Stimulated activated CD4-positive, alpha-beta T cell treated with anti-CD3 and anti-CD28 coated beads, Interleukin-2, amount 100 ng/mL, for 24 hours (primary cell): ENCODE data around the gene DUSP14.
"Not testable (repeated sequence)": the region's sequence is repeated elsewhere in the genome, so short reads cannot be mapped to it uniquely, and the experiment has no call there.

ENCODE experiments used
- DNase-seq, 2 donors: peaks; one replicate each; pipeline ENCODE4 v3.0.0-alpha.2; 2020

DUSP14 gene, protein sequence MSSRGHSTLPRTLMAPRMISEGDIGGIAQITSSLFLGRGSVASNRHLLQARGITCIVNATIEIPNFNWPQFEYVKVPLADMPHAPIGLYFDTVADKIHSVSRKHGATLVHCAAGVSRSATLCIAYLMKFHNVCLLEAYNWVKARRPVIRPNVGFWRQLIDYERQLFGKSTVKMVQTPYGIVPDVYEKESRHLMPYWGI

DNA sequence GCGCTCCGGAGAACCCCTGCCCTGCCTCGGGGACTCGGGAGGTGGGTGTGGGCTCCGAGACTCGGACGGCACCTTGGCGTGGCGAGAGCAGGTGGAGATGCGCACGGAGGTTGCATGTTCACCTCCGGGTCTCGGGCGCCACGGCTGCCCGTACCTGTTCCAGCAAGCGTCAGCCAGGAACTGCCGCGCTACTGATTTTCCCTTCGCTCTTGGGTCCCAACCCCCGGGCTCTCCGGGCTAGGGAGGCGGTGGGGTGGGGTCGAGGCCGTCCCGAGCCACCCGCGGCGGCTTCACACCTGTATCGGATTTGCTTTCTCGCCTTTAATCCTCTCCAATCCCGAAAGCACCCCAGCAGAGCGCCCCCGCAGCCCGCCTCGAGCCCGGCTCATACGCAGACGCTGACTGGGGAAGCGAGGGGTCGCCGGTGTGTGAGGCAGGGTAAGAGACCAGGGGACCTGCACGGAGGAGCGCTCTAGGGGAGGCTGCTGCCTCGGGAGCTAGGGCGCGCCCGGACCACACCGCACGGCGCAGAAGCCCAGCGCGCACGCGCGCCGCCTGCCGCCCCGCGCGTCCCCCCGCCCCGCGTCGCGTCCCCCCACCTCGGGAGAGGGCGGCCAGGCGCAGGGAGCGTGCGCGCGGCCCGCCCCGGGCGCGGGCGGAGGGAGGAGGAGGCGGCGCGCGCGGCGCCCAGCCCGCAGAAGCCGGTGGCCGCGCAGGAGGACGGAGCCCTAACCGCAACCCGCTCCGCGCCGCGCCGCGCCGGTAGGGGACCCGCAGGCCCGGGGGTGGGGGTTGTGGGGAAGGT is at the start of gene DUSP14:
DUSP14 (plus strand) TSS at position 695 of the 805 bp plus-strand sequence. CDS start 22,382 bp downstream, outside the sequence.
- DNase-seq, result peak; percentile 79 to 81

DNA sequence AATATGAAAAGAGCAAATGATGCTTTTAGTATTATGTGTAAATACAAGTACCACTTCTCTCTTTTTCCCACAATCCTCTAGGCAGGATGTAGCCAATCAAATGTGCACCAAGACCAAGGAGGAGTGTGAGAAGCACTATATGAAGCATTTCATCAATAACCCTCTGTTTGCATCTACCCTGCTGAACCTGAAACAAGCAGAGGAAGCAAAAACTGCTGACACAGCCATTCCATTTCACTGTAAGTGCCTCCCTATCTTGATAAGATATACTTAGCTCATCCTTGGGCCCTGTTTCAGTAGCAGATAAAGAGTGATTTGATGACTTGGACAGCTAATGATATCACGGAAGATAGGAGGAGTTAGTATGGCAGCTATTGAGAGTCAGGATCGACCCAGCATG is 49.3 kb upstream of the DUSP14 start:
- no peak for DNase-seq

DNA sequence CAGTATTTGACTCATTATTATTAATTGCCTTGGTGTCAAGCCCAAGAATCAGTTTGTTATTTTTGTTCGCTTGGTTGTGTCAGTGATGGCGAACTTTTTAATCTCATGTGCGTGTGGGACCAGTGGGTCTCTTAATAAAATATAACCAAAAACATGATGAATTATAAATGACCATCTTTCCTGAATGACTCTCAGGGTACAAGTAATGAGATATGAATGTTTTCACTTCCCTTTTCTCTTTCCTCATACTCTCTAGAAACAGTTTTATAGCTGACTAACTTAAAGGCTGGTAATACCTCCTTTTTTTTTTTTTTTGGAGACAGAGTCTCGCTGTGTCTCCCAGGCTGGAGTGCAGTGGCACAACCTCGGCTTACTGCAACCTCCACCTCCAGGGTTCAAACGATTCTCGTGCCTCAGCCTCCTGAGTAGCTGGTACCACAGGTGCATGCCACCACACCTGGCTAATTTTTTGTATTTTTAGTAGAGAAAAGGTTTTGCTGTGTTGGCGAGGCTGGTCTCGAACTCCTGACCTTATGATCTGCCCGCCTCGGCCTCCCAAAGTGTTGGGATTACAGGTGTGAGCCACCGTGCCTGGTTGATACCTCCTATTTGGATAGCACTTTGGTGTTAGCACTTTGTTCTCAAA is 48.2 kb upstream of the DUSP14 start:
- not testable (repeated sequence) for DNase-seq

DNA sequence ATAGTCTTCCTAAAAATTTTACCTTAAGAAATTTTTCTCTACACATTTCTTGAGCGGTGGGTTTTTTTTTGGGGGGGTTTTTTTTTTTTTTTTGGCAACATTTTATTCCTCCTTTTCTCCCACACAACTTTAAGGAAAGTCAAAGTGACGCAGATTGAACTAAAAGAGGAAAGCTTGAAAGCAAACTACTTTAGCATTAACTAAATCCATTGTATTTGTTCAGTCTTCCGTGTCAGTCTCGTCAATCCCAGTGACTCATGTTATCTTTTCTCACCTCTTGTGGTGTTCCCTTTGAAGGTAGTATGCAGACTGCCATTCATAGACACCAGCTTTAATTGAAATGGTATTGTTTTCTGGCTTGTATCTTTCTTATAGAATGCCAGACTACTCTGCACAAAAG is 43.7 kb upstream of the DUSP14 start:
- no peak for DNase-seq

DNA sequence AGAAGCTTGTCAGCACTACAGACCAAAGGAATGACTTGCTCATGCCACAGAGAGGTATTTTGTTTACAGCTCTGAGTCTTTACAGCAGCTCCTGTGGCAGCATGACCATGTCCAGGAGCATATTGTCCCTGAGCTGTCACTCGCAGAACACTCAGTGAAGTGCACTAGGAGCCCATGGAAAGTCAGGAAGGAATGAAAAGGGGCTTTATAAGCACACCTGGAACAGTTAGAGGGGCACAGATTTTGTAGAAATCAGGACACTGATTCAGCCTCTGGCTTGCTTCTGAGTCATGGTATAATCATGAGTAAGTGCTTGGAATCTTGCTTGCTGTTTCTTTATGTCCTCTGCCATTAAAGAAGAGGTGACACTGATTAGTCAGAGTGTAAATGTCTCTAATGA is 42.0 kb upstream of the DUSP14 start:
- DNase-seq, result no peak

DNA sequence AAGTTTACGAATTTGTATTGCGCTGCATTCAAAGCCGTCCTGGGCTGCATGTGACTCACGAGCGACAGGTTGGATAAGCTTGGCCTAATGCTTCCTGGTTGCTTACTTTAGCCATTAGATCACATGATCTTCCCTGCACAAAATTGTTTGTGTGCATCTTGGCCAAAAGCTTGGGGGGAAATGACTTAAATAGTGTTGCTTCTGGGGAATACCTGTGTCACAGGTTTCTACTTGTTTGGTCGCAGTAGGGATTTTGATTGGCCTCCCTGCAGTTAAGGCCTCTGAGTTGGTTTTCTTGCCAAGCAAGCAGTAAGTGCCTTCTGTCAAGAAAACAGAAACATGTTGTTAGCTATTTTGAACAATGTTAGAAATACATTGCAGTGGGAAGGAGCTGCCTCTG is 39.6 kb upstream of the DUSP14 start:
- no peak for DNase-seq

DNA sequence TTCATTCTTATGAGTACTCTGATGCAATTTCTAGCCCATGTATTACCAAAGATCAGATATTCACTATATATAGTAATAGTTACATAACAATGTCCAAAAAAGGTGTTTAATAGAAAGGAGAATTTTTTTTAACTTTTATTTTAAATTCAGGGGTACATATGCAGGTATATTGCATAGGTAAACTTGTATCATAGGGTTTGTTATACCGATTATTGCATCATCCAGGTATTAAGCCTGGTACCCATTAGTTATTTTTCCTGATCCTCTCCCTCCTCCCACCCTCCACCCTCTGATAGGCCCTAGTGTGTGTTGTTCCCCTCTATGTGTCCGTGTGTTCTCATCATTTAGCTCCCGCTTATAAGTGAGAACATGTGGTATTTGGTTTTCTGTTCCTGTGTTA is 31.9 kb upstream of the DUSP14 start:
- not testable (repeated sequence) for DNase-seq

DNA sequence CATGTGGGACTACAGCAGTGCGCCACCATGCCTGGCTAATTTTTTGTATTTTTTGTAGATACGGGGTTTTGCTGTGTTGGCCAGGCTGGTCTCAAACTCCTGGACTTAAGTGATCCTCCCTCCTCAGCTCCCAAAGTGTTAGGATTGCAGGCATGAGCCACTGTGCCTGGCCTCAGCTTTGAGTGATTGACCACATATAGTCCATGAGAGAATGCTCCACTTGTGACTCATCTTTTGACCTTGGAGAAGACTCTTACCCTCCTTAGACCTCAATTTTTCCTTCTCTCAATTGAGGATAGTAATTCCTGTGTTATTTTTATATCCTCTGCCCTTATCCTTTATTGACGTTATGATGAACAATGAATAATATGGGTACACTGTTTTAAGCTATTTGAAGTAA is 30.9 kb upstream of the DUSP14 start:
- no peak for DNase-seq

DNA sequence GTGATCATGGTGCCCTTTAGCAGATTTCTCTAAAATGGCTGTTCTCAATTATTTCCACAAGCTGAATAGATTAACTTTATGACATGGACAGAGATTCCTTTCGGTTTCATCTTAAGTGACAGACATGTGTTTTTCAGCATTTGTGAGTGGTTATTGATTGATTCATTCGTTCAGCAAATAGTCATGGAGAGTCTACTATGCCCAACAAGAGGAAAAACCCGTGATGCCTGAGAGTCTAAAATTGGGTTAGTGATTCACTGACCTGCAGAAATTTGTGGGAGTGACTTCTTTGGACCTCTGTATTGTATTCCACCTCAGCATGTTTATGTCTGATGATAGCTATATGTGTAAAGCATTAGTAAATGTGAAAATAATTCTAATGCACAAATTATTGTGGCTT is 28.0 kb upstream of the DUSP14 start:
- no peak for DNase-seq

DNA sequence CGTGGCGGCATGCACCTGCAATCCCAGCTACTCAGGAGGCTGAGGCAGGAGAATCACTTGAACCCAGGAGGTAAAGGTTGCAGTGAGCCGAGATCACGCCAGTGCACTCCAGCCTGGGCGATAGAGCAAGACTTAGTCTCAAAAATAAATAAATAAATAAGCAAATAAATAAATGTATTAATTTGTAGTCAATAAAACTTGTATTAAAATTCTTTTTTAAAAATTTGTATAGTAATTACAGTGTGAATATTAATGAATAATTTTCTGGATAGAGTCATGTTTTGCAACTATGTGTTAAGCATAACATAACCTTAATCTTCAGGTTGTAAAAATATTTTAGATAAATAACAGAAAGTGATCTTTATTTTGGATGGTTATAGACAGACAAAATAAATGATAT is 27.2 kb upstream of the DUSP14 start:
- no peak for DNase-seq

DNA sequence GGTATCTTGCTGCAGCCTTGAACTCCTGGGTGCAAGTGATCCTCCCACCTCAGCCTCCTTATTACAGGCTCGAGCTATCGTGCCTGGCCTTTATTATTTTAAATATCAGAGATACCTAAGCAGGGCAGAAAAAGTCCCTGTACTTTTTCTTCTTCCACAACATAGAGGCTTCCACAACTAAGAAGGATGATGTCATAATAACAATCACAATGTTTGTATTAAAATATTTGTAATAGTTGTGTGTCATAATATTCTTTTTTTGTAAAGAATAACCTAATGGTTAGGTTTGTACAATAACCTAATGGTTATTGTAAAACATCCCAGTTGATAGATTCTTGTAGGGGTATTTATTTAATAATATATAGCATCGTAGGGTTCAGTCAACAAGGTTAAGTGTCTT is 26.7 kb upstream of the DUSP14 start:
- DNase-seq, result no peak

DNA sequence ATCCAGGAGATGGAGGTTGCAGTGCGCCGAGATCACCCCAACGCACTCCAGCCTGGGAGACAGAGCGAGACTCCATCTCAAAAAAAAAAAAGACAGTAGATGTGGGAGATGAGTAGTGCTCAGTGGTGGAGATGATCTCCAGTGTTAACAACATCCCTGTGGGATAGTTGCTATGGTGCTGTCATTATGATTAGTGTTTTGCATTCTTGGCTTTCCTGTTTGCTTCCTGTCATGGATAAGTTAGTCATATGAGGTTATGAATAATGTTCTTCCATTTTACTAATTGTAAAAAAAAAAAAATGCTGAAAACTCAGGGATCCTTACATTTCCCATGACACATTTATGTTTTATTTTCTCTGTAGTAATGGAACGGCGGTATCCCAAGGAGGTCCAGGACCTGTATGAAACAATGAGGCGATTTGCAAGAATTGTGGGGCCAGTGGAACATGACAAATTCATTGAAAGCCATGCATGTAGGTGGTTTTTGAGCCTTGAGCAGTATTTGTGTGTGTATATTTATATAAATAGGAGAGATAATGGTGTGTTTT is 24.5 kb upstream of the DUSP14 start:
- DNase-seq, result no peak

DNA sequence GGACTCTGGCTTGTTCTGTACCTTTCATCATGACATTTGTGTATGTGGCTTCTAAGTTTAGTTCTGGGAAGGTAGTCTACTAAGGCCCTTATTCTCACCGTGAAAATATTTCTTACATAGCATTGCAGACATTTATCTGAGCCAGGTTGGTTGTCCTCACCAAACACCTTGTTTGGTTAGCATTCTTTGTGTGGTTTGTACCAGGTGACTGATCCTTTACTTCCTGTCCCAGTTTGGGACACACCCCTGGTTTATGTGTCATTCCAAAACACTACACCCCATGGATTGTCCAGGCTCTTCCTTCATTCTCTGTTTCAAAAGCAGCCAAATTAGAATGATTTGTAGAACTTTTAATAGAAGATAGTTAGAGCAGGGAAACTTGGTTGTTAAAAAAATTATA is 23.2 kb upstream of the DUSP14 start:
- DNase-seq, result no peak

DNA sequence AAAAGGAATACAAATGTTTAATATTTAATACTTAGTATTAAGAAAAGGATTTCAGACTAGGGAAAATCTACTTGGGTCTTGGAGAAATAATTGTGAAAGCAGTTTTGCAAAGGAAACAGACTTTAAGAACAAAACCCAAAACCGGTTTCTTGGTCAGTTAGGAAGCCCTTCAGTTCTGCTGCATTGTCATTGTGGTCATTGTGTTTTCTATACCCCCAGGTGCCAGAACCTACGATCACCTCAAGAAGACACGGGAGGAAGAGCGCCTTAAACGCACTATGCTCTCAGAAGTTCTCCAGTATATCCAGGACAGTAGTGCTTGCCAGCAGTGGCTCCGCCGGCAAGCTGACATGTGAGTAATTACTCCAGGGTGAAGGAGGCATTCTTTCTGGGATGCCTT is 19.5 kb upstream of the DUSP14 start:
- no peak for DNase-seq

DNA sequence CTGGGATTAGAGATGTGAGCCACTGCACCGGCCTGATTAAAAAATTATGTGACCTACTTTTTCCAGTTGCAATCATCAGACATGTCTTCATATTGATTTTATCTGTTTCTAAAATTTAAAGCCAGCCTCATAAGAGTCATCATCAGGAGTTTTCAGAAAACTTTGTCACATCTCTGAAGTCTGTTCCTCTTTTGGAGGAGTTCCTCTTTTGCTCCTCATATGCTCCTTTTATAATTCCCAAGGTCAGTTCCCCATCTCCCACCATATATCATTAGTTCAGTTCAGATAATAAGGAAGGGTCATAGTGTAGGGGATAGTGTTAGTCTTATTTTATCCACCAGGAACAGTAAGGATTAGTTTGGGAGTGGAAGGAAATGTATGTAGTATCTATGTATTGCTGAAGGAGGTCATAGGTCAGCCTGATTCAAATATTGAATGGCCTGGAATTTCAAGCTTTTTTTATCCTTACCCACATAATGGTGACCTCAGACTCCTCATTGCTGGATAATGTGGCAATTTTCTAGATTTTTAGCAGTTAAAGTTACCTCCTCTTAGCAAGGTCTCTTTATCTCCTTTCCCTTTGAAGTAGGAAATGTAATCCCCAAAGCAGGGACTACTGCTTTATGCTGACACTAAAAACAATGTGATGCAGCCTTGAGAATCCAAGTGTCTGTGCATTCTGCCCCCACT is 13.8 kb upstream of the DUSP14 start:
- DNase-seq, result no peak

DNA sequence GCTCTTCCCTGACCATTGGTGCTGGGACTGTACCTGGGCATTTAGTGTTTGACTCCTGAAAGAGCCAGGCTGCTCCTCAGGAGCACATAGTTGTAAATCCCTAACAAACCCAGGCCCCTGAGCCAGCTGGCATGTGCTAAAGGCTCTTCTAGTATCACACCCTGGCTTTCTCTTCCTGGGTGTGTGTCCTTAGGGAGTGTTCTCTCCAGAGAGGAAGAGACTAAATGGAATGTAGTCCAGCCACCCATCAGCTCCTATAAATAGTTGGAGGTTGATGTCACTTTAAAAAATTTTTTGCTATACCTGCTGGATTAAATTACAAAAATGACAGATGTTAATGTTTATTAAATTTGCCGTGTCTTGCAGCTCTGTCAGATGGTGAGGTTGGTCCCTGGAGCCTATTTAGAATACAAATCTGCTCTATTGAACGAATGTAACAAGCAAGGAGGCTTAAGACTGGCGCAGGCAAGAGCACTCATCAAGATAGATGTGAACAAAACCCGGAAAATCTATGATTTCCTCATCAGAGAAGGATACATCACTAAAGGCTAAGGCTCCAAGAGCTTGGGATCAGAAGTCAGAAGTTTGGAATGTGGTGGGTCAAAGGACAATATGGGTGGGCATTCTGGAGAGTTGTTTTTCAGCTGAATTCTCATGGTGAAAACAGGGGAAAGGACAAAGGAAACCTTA is 13.1 kb upstream of the DUSP14 start:
- no peak for DNase-seq

DNA sequence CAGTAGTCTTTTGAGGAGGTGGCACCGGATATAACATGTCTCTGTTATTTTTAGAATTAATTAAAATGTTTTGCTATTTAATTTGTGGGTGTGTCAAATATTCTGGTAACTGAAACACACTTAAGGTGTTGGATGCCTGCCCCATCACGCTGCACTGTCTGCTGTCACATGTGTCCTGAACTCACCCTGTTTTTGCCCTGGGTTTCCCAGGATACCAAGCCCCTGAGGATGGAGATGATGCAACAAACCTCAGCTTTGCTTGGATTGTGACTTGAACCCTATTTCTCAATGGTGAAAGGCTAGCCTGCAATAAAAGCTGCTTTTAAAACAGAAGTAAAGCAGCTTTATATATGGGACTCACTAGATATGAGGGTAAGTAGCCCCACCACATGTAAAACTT is 11.5 kb upstream of the DUSP14 start:
- no peak for DNase-seq

DNA sequence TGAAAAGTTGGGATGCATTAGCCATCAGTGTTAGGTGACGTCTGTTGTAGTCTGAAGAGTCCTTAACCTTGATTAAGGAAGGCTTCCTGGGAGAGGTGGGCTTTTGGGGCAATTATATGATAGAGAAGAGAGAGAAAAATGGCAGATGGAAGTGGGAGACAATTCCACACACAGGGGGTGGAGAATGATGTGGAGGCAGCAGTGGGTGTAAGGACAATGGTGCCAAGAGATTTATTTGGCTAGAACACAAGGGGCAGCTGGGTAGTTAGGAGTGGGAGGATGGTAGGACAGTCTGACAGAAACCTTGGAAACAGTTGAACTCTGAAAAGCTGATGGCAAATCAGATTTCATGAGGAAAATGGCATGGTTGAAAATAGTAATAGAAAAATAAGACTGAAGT is 10.7 kb upstream of the DUSP14 start:
- DNase-seq, result no peak

DNA sequence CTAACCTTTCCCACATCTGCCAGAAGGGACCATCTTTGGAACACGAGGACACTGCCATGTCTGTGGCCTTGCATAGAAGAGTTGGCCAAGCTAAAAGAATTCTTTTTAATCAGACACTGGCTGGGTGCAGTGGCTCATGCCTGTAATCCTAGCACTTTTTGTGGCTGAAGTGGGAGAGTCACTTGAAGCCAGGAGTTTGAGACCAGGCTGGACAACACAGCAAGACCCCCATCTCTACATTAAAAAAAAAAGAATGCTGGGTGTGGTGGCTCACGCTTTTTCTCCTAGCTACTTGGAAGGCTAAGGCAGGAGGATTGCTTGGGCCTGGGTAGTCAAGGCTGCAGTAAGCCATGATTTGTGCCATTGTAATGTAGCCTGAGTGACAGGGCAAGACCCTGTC is 9.3 kb upstream of the DUSP14 start:
- DNase-seq, result no peak

DNA sequence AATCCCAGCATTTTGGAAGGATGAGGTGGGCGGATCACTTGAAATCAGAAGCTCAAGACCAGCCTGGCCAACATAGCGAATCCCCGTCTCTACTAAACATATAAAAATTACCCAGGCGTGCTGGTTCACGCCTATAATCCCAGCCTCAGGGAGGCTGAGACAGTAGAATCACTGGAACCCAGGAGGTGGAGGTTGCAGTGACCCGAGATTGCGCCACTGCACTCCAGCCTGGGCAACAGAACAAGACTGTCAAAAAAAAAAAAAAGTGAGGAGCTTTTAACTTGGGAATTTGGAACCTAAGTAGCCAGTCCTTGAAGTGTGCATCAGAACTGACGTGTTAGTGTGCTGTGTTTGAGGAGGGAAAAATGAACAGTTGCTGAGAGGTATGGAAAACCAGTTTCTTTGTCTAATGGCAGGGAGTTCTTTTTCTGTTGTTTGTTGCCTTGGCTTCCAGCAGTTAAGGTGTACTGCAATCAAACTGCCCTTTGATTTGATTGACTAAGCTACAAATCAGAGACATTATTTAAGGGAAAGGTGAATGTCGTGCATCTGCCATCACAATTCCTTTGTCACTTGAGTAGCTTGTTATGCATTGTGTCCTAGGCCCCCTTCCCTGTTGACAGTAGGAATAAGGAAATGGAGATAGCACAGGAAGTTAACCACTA is 8.6 kb upstream of the DUSP14 start:
- DNase-seq, result no peak

DNA sequence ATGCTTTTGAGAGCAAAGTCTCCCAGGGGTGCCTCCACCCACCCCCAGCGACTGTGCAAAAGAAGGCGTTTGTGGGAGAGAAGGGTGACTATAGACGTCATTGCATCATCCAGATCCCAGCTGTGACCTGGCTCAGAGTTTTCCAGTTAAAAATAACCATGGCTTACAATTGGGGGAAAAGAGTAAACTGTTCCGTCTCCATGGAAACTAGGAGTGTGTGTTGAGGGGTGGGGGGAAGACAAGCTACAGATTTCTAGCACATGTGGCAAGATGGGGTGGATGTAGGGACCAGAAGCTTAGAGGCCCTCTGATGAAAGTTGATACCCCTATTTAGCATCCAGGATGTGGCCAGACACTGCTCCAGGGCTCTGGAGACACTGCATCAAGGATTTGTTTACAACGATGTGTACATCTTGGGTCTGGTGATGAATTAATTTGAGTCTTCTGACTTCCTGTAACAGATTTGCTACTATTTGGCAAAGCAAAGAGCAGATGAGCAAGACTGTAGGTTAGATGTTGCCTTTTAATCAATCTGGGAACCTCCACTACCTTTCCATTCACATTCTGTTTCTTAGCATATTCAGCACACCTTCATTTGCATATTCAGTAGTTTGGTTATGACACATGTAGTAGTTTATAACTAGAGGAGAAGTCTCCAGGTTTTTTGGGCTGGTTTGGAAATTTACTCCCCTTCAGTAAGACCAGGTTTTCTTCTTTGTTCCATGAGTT is 6.2 kb upstream of the DUSP14 start:
- DNase-seq, result no peak
